BLaER1 (cell line): Measurements from ENCODE around the gene AKAP12.
A peak's percentile ranks its signal among the peaks of the same experiment; 100 is the strongest.

Source experiments
- H3K27ac ChIP-seq: shearing (Covaris generic); formaldehyde crosslinking; 2 replicates; pipeline ENCODE4 v1.8.1; 2022
- H3K27me3 ChIP-seq: shearing (Covaris generic); formaldehyde crosslinking; 2 replicates; pipeline ENCODE4 v1.8.1; 2022
- H3K36me3 ChIP-seq: shearing (Covaris generic); formaldehyde crosslinking; 2 replicates; pipeline ENCODE4 v1.8.1; 2022
- H3K4me1 ChIP-seq: shearing (Covaris generic); formaldehyde crosslinking; 2 replicates; pipeline ENCODE4 v1.8.1; 2022
- H3K4me2 ChIP-seq: shearing (Covaris generic); formaldehyde crosslinking; 2 replicates; pipeline ENCODE4 v1.8.1; 2022
- H3K4me3 ChIP-seq: shearing (Covaris generic); formaldehyde crosslinking; 2 replicates; pipeline ENCODE4 v1.8.1; 2022
- H3K9ac ChIP-seq: shearing (Covaris generic); formaldehyde crosslinking; 2 replicates; pipeline ENCODE4 v1.8.1; 2022
- H3K9me3 ChIP-seq: shearing (Covaris generic); formaldehyde crosslinking; 2 replicates; pipeline ENCODE4 v1.8.1; 2022
- H4K20me1 ChIP-seq: shearing (Covaris generic); formaldehyde crosslinking; 2 replicates; pipeline ENCODE4 v1.8.1; 2022
- Cebpa-rat ChIP-seq: shearing (Covaris generic); IDR thresholded peaks from 2 replicates; pipeline ENCODE4 v1.8.1; 2022

The AKAP12 gene

DNA sequence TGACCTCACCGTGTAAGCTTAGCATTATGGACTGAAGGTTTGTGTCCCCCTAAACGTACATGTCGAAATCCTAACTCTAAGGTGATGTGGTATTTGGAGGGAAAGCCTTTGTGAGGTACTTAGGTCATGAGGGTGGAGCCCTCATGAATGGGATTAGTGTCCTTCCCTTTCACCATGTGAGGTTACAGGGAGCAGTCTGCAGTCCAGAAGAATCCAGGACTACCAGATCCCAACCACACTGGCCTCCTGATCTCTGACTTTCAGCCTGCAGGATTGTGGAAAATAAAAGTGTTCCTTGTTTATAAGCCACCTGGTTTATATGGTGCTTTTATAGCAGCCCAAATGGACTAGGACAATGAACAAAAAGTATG, 78.2 kb downstream of the AKAP12 start:
- no peak overlapping the region for H3K9ac ChIP-seq
- H3K4me2 ChIP-seq: no peak overlapping the region
- no peaks in the 10 kb centered on the region for H3K27me3 ChIP-seq
- peaks cover 8% of the 10 kb centered on the region for H3K4me1 ChIP-seq
- H3K36me3 ChIP-seq: peaks cover 98% of the 10 kb centered on the region
- no peak overlapping the region for H3K4me3 ChIP-seq
- H3K9me3 ChIP-seq: peaks cover 45% of the 10 kb centered on the region
- peaks cover 100% of the 10 kb centered on the region for H4K20me1 ChIP-seq
- H3K27ac ChIP-seq: no peak overlapping the region
- TF ChIP-seq Cebpa-rat: no peak

DNA sequence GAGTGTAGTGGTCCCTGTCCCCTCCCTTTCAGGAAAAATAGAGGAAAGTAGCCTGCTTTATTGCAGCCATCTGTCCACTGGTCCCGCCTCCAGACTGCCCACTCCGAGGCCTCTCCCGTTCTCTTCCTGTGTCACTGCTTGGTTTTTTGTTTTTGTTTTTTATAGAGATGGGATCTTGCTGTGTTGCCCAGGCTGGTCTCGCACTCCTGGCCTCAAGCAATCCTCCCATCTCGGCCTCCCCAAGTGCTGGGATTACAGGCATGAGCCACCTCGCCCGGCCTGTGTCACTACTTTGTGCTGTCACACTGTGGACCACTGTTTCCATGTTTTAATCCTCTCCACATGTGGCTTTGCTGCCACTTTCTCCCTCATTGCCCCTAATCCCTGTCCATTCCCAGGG, 80.4 kb downstream of the AKAP12 start:
- Histone ChIP-seq H3K27me3 (no peaks in the 10 kb centered on the region), H3K4me2 (no peak overlapping the region), H3K9ac (no peak overlapping the region), H3K27ac (no peak overlapping the region), H3K4me3 (no peak overlapping the region), H3K4me1 (peaks cover 30% of the 10 kb centered on the region), H3K36me3 (peaks cover 85% of the 10 kb centered on the region), H3K9me3 (peaks cover 26% of the 10 kb centered on the region), H4K20me1 (peaks cover 100% of the 10 kb centered on the region)
- TF ChIP-seq Cebpa-rat: no peak

DNA sequence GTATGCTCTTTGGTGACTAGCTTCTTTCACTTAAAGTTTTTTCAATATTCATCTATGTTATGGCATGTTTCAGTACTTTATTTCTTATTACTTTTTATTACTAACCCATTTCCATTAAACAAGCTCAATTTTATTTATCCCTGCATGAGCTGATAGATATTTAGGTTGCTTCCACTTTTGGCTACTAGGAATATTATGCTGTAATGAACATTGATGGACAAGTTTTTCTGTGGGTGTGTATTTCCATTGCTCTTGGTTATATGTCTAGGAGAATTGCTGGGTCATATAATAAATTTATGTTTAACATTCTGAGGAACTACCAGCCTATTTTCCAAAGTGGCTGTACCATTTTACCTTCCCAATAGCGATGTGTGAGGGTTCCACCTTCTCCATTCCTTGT, 81.7 kb downstream of the AKAP12 start:
- H3K9me3 ChIP-seq: peaks cover 14% of the 10 kb centered on the region
- H3K4me2 ChIP-seq: no peak overlapping the region
- peaks cover 72% of the 10 kb centered on the region for H3K36me3 ChIP-seq
- no peaks in the 10 kb centered on the region for H3K27me3 ChIP-seq
- no peak overlapping the region for H3K27ac ChIP-seq
- no peak overlapping the region for H3K4me3 ChIP-seq
- H4K20me1 ChIP-seq: peaks cover 100% of the 10 kb centered on the region
- H3K9ac ChIP-seq: no peak overlapping the region
- peaks cover 41% of the 10 kb centered on the region for H3K4me1 ChIP-seq
- TF ChIP-seq Cebpa-rat: no peak

DNA sequence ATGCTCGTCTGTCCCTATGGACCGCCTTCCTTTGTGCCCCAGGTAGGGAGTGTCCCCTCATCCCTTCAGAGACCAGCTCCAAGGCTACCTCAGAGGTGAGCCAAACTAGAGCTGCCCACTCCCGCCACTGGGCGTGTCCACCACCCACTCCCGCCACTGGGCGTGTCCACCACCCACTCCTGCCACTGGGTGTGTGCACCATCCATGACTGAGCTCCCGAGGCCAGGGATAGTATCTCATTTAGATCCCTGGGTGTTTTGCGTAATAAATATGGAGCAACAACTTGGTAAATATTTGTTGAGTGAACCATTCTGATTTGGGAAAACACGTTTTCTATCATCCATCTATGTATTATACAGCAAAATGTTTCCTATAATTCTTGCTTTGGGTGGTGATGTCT, 82.8 kb downstream of the AKAP12 start:
- Histone ChIP-seq H3K4me2 (no peak overlapping the region), H3K36me3 (peaks cover 70% of the 10 kb centered on the region), H3K4me3 (no peak overlapping the region), H3K9ac (no peak overlapping the region), H3K27me3 (no peaks in the 10 kb centered on the region), H3K4me1 (peaks cover 41% of the 10 kb centered on the region), H3K9me3 (peaks cover 14% of the 10 kb centered on the region), H3K27ac (no peak overlapping the region), H4K20me1 (peaks cover 100% of the 10 kb centered on the region)
- no peak for TF ChIP-seq Cebpa-rat

DNA sequence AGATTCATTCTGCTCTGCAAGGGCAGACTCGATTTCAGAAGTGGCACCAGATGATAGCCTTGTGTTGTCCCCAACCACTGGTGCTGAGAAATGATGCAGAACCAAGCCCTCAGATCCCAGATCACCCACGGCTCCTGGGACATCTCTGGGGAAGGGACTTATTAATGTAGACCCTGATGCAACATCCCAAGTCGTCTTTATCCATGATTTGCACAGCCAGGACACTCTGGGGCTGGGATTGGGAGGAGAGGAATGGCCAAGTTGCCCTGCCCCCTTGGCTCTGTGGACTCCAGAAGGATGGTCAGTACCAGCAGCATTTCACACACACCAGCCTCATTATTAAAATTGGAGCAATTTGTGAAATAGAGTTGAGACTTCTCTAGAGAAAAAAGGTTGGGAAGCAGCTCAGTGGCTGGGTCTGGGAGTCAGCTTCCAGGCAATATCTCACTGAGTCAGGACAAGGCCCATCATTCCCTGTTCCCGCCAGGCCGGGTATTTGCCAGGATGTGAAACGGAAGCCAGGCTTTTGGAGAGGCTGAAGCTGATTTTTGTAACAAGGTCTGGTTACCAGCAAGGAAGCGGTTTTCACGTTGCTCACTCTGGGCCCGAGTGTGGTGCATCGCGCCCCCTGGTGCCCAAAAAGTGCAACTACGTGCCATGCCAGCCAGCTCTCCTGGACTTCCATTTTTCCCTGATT, 84.2 kb downstream of the AKAP12 start:
- no peaks in the 10 kb centered on the region for H3K27me3 ChIP-seq
- no peak for TF ChIP-seq Cebpa-rat
- H3K36me3 ChIP-seq: peaks cover 63% of the 10 kb centered on the region
- peaks cover 100% of the 10 kb centered on the region for H4K20me1 ChIP-seq
- H3K9me3 ChIP-seq: peaks cover 10% of the 10 kb centered on the region
- peak overlapping the region; percentile 39; the same call in 1 of the 2 replicates for H3K9ac ChIP-seq
- peak overlapping the region; percentile 12; the same call in 1 of the 2 replicates for H3K27ac ChIP-seq
- H3K4me3 ChIP-seq: no peak overlapping the region
- H3K4me2 ChIP-seq: peak overlapping the region; percentile 66
- peaks cover 41% of the 10 kb centered on the region for H3K4me1 ChIP-seq

DNA sequence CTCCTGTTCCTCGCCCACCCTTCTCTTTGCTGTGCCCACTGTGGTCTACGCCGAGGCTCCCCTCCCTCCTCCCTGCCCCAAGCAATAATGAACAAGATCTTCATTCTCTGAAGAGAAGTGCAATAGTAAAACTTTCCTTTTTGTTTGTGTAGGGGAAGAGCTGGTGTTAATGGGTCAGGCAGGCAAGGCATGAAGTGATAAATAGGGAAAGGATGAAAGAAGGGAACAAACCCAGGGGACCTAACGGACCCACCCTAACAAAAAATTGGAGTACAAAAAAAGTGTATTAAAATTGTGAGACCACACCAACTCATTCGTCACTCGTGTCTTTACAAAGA, 84.7 kb downstream of the AKAP12 start:
- Histone ChIP-seq H3K36me3 (peaks cover 65% of the 10 kb centered on the region), H3K4me2 (peak overlapping the region; percentile 66), H3K27ac (no peak overlapping the region)

DNA sequence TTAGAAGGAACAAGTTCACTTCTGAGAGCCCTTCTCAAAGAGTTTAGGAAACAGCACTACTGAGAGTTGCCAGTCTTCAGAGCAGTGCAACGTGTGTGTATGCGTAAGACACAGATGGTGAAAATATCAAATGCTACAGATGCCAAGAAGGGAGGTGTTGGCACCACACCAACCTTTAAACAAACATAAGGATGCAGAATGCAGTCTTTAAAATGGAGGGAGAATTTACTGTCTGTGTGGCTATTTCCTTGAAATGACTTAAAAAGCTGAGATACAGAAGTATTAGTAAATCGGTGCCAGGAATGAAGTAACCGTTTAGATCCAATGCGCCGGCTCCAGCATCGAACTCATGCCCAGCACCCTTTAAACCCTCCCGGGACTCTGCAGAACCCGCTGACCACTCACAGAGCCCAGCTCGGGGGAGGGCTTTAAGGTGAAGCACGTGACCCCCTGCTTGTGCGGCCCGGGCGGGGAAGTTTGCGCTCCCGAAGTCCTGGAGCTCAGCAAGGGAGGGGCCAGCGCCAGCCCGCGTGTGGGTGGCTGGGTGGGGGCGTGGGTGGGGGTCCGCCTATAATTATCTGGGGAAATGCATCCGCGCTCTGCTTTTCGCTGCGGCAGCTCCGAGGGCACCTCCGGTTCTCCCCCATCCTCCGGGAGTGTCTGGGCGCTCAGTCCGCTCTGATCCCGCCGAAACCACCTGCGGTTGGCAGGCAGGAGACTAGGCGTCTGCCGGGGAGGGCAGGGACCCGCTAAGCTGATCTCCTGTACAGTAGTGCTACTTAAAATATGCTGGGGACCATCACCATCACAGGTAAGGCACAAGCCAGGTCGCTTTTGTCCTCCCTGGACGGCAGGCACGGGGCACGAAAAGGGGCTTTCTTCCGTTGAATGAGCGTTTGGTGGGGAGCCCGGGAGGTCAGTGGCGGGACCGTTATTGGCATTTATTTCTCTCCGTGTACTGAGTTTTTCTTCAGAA, 85.6 kb downstream of the AKAP12 start:
- no peak for TF ChIP-seq Cebpa-rat

More for the DNA sequence above, 84.7 kb downstream of the AKAP12 start:
- Histone ChIP-seq H3K9me3 (peaks cover 10% of the 10 kb centered on the region), H3K27me3 (no peaks in the 10 kb centered on the region), H3K4me1 (peaks cover 41% of the 10 kb centered on the region), H3K4me3 (no peak overlapping the region), H4K20me1 (peaks cover 100% of the 10 kb centered on the region), H3K9ac (peak overlapping the region; percentile 15; the same call in 1 of the 2 replicates)
- TF ChIP-seq Cebpa-rat: no peak

DNA sequence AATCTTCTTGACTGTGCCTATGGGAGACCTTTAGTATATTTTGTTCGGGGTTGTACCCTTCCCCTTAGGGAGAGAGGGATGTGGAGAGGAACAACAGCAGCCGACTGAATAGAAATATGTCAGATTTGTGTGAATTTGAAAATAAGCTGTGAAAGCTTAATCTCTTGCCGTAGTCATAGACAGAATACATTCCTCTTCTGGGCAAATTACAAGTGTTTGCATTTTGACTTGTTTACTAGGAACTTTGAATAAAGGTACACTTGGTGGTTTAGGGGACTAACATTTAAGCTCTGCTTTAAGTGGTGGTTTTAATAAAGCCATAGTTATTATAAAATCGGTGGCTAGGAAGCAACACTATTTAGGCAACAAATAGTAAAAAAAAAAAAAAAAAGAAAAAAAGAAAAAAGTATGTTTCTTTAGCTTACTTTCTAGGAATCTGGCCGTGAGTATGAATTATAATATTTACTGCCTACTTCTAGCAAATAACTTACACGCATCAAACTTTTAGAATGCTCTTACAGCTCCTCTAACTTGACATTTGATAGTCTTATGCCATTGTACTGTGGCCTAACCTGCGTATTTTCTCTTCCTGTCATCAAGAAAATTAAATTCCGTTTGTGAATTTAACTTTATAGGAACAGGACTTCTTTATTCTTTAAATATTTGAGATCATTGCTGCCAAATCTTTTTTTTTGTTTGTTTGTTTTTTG, 86.5 kb downstream of the AKAP12 start:
- H3K4me2 ChIP-seq: peak overlapping the region; percentile 66

More for the DNA sequence above, 85.6 kb downstream of the AKAP12 start:
- H3K27ac ChIP-seq: peak overlapping the region; percentile 37; the same call in 1 of the 2 replicates
- no peaks in the 10 kb centered on the region for H3K27me3 ChIP-seq
- peak overlapping the region; percentile 15 for H3K9ac ChIP-seq
- peaks cover 41% of the 10 kb centered on the region for H3K4me1 ChIP-seq
- H3K36me3 ChIP-seq: peaks cover 65% of the 10 kb centered on the region
- peaks cover 3% of the 10 kb centered on the region; the same call in 1 of the 2 replicates for H3K9me3 ChIP-seq
- H4K20me1 ChIP-seq: peaks cover 100% of the 10 kb centered on the region
- H3K4me2 ChIP-seq: peak overlapping the region; percentile 66
- H3K4me3 ChIP-seq: peak overlapping the region; percentile 24; the same call in 1 of the 2 replicates

DNA sequence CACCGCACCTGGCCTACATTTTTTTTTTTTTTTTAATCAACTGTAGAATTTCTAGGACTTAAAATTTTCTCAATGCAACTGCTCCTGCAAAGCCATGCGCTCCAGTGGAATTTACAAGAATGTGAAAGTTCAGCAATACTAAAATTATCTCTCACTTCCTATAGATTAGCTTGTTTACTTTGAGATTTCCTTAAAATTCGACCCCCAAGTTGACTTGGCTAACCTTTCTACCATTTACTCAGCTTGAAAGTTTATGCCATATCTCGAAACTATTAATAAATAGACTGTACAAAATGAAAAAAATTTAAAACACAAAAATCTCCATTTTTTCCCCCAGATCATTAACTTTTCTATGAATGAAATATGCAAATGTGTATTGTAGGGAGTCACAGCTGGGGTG, 87.3 kb downstream of the AKAP12 start:
- TF ChIP-seq Cebpa-rat: no peak
- no peak overlapping the region for H3K4me3 ChIP-seq
- no peaks in the 10 kb centered on the region for H3K27me3 ChIP-seq
- no peaks in the 10 kb centered on the region for H3K9me3 ChIP-seq
- H3K36me3 ChIP-seq: peaks cover 63% of the 10 kb centered on the region
- no peak overlapping the region for H3K4me2 ChIP-seq
- H3K4me1 ChIP-seq: peaks cover 41% of the 10 kb centered on the region
- no peak overlapping the region for H3K9ac ChIP-seq
- no peak overlapping the region for H3K27ac ChIP-seq
- H4K20me1 ChIP-seq: peaks cover 100% of the 10 kb centered on the region

More for the DNA sequence above, 86.5 kb downstream of the AKAP12 start:
- Histone ChIP-seq H3K4me3 (no peak overlapping the region), H3K4me1 (peaks cover 41% of the 10 kb centered on the region), H3K27me3 (no peaks in the 10 kb centered on the region), H3K9ac (no peak overlapping the region), H3K36me3 (peaks cover 63% of the 10 kb centered on the region), H3K9me3 (no peaks in the 10 kb centered on the region), H3K27ac (no peak overlapping the region), H4K20me1 (peaks cover 100% of the 10 kb centered on the region)
- TF ChIP-seq Cebpa-rat: no peak
